Stimulated activated CD4-positive, alpha-beta T cell treated with anti-CD3 and anti-CD28 coated beads, Interleukin-1b, Interleukin-23, amount 100 ng/mL, for 48 hours (primary cell): ENCODE measurements around the gene ZNF521.
"Not testable (repeated sequence)": the region's sequence is repeated elsewhere in the genome, so short reads cannot be mapped to it uniquely, and the experiment has no call there.

Experiments
- DNase-seq: peaks from one replicate; pipeline ENCODE4 v3.0.0-alpha.2; 2020

ZNF521 gene

GRCh38 chr18:25288340-25288938, 63.5 kb downstream of the ZNF521 start:
- no peak for DNase-seq

GRCh38 chr18:25287106-25287505, 64.9 kb downstream of the ZNF521 start:
- no peak for DNase-seq

GRCh38 chr18:25284861-25285550, 67.0 kb downstream of the ZNF521 start:
- DNase-seq, result no peak

- no peak for DNase-seq
Measured at GRCh38 chr18:25284281-25284680, 67.7 kb downstream of the ZNF521 start.

GRCh38 chr18:25283781-25284180, 68.2 kb downstream of the ZNF521 start:
- no peak for DNase-seq

DNA sequence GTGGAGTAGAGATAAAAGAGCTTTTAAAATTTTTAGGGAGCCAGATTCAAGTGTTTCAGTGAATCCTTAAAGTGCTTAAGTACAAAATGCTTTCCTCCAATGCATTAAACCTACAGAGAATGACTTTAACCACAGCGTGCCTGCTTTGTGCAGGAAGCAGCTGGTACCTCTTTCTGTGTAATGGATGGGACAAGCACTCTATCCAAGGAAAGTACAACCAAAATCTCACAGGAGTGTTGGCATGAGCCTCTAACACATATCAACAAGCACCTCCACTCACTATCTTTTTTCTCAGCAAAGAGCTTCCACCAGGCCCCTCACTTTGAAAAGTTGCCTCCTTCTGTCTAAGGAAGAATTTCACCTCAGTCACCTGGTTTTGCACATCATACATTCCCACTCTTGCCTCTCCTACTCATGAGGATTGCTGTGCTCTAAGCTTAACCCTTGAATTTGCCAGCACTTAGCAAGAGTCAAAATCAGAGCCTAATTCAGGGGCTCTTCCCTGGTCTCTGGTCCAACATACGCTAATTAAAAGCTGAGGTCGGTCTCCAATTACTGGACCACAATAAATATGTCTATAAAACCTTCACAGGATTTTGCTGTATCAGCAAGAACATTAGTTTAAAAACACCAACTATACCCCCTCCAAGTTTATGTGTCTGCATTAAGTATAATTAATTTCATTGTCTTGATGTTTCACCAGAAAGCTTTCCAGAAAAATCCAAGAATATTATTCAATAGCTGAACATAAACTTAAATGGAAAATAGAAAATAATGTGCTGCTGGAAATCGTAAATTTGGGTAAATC, 68.9 kb downstream of the ZNF521 start:
- DNase-seq, result no peak

DNA sequence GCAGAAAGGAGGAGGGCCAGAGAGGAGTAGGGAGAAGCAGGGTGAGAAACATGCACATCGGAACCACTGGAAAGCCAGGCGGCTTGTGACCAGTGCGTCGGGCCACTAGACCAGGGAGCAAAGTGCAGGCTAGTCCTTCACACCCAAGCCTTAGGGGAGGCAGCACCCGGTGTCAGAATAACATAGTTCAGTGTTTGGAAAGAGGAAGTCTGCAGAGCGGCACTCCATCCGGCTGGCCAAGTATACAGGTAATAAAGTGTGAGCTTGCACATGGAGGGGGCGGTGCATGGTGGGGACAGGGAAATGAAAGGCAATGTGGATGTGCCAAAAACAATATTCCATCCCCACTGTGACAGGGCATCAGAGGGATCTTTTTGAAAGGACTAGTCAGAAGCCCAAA, 69.7 kb downstream of the ZNF521 start:
- DNase-seq, result no peak

- DNase-seq, result no peak
Measured at GRCh38 chr18:25281556-25281955, 70.4 kb downstream of the ZNF521 start.

- DNase-seq, result no peak
Measured at GRCh38 chr18:25279961-25280360, 72.0 kb downstream of the ZNF521 start.

GRCh38 chr18:25279556-25279955, 72.4 kb downstream of the ZNF521 start:
- no peak for DNase-seq

DNA sequence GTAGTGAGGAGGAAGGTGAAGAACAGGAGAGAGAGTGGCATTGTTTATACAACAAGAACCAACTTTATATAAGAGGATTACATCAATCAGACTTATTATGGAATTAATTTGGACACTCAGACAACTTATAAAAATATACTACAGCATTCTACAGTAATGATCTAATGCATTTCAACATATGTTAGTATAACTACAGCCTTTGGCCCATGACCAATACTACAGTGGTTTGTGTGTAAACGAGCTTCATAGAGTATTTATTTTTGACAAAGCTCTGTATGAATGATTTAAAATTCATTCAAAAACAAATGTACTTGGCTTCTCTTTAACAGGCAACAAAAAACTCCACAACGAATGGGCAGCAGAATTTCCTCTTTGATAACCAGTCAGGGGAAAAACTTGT, 72.8 kb downstream of the ZNF521 start:
- no peak for DNase-seq

- DNase-seq, result no peak
Measured at GRCh38 chr18:25278394-25278793, 73.6 kb downstream of the ZNF521 start.

GRCh38 chr18:25275412-25276001, 76.5 kb downstream of the ZNF521 start:
- DNase-seq, result no peak

DNA sequence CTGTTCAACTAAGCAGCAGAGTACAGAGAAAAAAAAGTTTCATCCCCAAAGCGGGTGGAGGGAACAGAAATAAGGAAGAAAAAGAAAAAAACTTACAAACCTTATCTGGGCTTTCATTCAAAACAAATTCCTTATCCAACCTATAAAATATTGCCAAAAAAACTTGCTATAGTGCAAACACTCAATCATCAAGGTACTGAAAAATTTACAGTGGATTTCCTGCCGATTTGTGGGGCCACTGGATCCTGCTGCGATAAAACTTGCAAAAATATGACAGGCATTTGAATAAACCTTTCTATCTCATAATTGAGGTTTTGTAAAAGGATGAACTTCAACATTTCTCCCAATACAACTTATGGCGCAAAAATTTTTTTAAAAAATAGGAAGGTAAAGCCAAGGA, 77.0 kb downstream of the ZNF521 start:
- DNase-seq, result no peak

- not testable (repeated sequence) for DNase-seq
Measured at GRCh38 chr18:25266931-25267527, 84.9 kb downstream of the ZNF521 start.

- DNase-seq, result no peak
Measured at GRCh38 chr18:25262920-25263319, 89.0 kb downstream of the ZNF521 start.

DNA sequence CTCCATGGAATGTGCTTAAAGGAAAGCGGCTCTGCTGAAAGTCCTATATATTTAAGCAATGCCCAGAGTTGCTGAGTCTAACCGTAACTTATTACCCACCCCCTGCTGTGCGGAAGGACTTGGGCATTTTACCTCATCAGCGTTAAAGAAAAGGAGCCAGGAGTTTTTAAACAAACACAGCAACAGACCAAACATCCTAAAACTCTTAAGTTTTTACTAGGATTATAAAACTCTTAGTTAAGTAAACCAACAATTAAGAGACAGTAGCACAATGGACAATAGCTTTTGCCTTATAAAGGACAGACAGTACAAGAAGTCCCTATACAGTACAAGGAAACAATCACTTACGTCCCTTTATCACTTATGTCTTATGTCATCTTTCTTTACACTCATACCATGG, 90.2 kb downstream of the ZNF521 start:
- no peak for DNase-seq

DNA sequence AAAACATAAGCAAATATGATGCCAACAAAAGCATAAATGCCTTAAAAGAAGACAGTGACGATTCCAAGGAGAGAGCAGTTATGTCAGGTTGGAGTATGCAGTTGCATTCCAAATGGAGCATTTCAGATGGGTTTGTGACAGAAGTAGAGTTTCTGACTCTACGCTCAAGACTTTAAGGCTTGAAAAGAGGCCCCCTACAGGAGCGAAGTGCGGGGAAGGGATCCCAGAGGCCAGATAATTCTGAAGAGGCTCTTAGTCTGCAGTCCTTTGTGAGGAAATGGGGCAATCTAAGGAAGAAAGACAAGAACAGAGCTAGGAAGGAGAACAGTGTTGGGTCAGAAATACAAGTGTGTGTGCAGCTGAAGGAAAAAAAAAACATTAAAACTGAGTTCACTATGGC, 95.5 kb downstream of the ZNF521 start:
- no peak for DNase-seq

DNA sequence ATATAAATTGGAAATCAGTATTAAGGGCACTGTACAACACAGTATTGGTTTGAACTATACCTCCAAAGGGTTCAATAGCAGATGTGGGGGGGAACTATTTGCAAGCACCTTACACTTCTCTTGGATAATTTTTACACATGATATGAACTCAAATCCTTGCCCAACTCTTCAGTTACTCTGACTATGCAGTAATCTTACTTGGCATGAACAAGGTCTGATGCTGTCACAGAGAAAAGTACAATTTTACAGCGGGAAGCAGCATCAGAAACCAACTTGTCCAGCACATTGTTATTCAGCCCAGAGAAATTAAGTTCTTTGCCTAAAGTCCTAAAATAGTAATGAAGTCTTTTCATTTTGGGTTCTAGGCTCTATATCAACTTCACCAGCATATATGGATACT, 98.2 kb downstream of the ZNF521 start:
- DNase-seq, result no peak

GRCh38 chr18:25253136-25253535, 98.8 kb downstream of the ZNF521 start:
- DNase-seq, result no peak

- no peak for DNase-seq
Measured at GRCh38 chr18:25251068-25251467, 100.9 kb downstream of the ZNF521 start.

- DNase-seq, result no peak
Measured at GRCh38 chr18:25250474-25250851, 101.5 kb downstream of the ZNF521 start.

- no peak for DNase-seq
Measured at GRCh38 chr18:25248755-25249154, 103.2 kb downstream of the ZNF521 start.
